ENCODE data around the gene FABP3.

- TF ChIP-seq CTCF (IDR thresholded peaks at IDR 0.05; ENCODE audit: poor library complexity, severe bottlenecking): no peak
- TF ChIP-seq TAF1 (IDR thresholded peaks at IDR 0.05; ENCODE audit: low read depth): no peak
- TF ChIP-seq MXI1 (conservative IDR thresholded peaks at IDR 0.05; ENCODE audit: poor library complexity, severe bottlenecking): no peak
- TF ChIP-seq RAD21 (conservative IDR thresholded peaks at IDR 0.05): no peak
- no peak for TF ChIP-seq POLR2AphosphoS5 (IDR thresholded peaks at IDR 0.05)
- TF ChIP-seq EZH2 (IDR thresholded peaks at IDR 0.05; ENCODE audit: borderline replicate concordance, insufficient read depth, low read length, poor library complexity, severe bottlenecking): no peak
Measured at GRCh38 chr1:31364561-31365250, 8.2 kb downstream of the FABP3 start.
